ENCODE data around the gene G6PC3. TPM values are rescaled to one million over a fixed set of nuclear protein-coding genes. Genes with fewer than 3 reads are reported as not detected.
"Not testable (repeated sequence)": the region's sequence is repeated elsewhere in the genome, so short reads cannot be mapped to it uniquely, and the experiment has no call there.

Gene G6PC3
- 10 to 100 TPM; 69.5 to 78.6 (median 76.1) TPM for polyA plus RNA-seq (ENCODE audit: insufficient read length in 3 of 3)

- peak; percentile 91 to 98 (median 94) for DNase-seq (ENCODE audit: low read depth in 3 of 3, low spot score in 2 of 3)
These were observed at the start of gene G6PC3 for GRCh38 chr17:44070455-44071197. TSS of gene G6PC3 (plus strand) at chr17:44070735. CDS start at chr17:44070966, 231 bp downstream.

- not testable (repeated sequence) for DNase-seq (ENCODE audit: low read depth in 3 of 3, low spot score in 2 of 3)
These were observed 49.3 kb upstream of the G6PC3 start for GRCh38 chr17:44021227-44021626.

- DNase-seq (ENCODE audit: low read depth in 3 of 3, low spot score in 2 of 3) = no peak
These were observed 48.3 kb upstream of the G6PC3 start for GRCh38 chr17:44022246-44022645.

- no peak for DNase-seq (ENCODE audit: low read depth in 3 of 3, low spot score in 2 of 3)
These were observed 46.8 kb upstream of the G6PC3 start for GRCh38 chr17:44023545-44024270.

- no peak for DNase-seq (ENCODE audit: low read depth in 3 of 3, low spot score in 2 of 3)
These were observed 46.3 kb upstream of the G6PC3 start for GRCh38 chr17:44024271-44024663.

- no peak for DNase-seq (ENCODE audit: low read depth in 3 of 3, low spot score in 2 of 3)
These were observed 45.7 kb upstream of the G6PC3 start for GRCh38 chr17:44024853-44025252.

- DNase-seq (ENCODE audit: low read depth in 3 of 3, low spot score in 2 of 3) = no peak
These were observed 40.8 kb upstream of the G6PC3 start for GRCh38 chr17:44029736-44030135.

- no peak for DNase-seq (ENCODE audit: low read depth in 3 of 3, low spot score in 2 of 3)
These were observed 40.1 kb upstream of the G6PC3 start for GRCh38 chr17:44030482-44030881.

- no peak for DNase-seq (ENCODE audit: low read depth in 3 of 3, low spot score in 2 of 3)
These were observed 36.6 kb upstream of the G6PC3 start for GRCh38 chr17:44033861-44034408.

GRCh38 chr17:44034688-44035087 lies 35.8 kb upstream of the G6PC3 start:
- DNase-seq (ENCODE audit: low read depth in 3 of 3, low spot score in 2 of 3) = not testable (repeated sequence)

- no peak for DNase-seq (ENCODE audit: low read depth in 3 of 3, low spot score in 2 of 3)
These were observed 33.1 kb upstream of the G6PC3 start for GRCh38 chr17:44037471-44037870.

- DNase-seq (ENCODE audit: low read depth in 3 of 3, low spot score in 2 of 3) = no peak
These were observed 31.9 kb upstream of the G6PC3 start for GRCh38 chr17:44038604-44039011.

- no peak for DNase-seq (ENCODE audit: low read depth in 3 of 3, low spot score in 2 of 3)
These were observed 30.5 kb upstream of the G6PC3 start for GRCh38 chr17:44039829-44040635.

GRCh38 chr17:44043272-44043696 lies 27.3 kb upstream of the G6PC3 start:
- no peak for DNase-seq (ENCODE audit: low read depth in 3 of 3, low spot score in 2 of 3)

GRCh38 chr17:44044071-44044470 lies 26.5 kb upstream of the G6PC3 start:
- no peak for DNase-seq (ENCODE audit: low read depth in 3 of 3, low spot score in 2 of 3)

GRCh38 chr17:44045486-44045885 lies 25.0 kb upstream of the G6PC3 start:
- DNase-seq (ENCODE audit: low read depth in 3 of 3, low spot score in 2 of 3) = no peak

GRCh38 chr17:44046893-44047292 lies 23.6 kb upstream of the G6PC3 start:
- DNase-seq (ENCODE audit: low read depth in 3 of 3, low spot score in 2 of 3) = not testable (repeated sequence)

- no peak for DNase-seq (ENCODE audit: low read depth in 3 of 3, low spot score in 2 of 3)
These were observed 21.1 kb upstream of the G6PC3 start for GRCh38 chr17:44049294-44050060.

- DNase-seq (ENCODE audit: low read depth in 3 of 3, low spot score in 2 of 3) = no peak
These were observed 17.2 kb upstream of the G6PC3 start for GRCh38 chr17:44053125-44053872.
